ENCODE data around the gene KIAA0319L.

- TF ChIP-seq CTCF (IDR thresholded peaks at IDR 0.05) (no peak), POLR2A (IDR thresholded peaks at IDR 0.05) (no peak)
Measured at GRCh38 chr1:35433714-35434113, 123.5 kb downstream of the KIAA0319L start.
